RWPE2 (cell line): ENCODE results near the gene GBX2.

Experiments
- ATAC-seq: fragments of 200-7000 bp; cut with Tn5 transposase; 3 replicates; pipeline ENCODE4 v1.9.1; 2021; ENCODE audit warnings: low read depth
- DNase-seq: peaks from one replicate; pipeline ENCODE4 v3.0.0-alpha.2; 2020; ENCODE audit warnings: low spot score
- H3K27ac ChIP-seq: fragments of 450-650 bp; 2 replicates; pipeline ENCODE4 v1.5.1; 2017; ENCODE audit warnings: mild to moderate bottlenecking; ENCODE audit not compliant: poor library complexity, severe bottlenecking
- H3K27me3 ChIP-seq: fragments of 250-450 bp; sonication (Bioruptor Pico); 2 replicates; pipeline ENCODE4 v1.5.1; 2021; ENCODE audit warnings: mild to moderate bottlenecking, moderate library complexity; ENCODE audit not compliant: insufficient read depth, poor library complexity, severe bottlenecking
- H3K36me3 ChIP-seq: fragments of 250-450 bp; sonication (Bioruptor Pico); 2 replicates; pipeline ENCODE4 v1.5.1; 2020; ENCODE audit warnings: low read depth, mild to moderate bottlenecking, moderate library complexity
- H3K4me1 ChIP-seq: fragments of 250-450 bp; sonication (Bioruptor Pico); 2 replicates; pipeline ENCODE4 v1.5.1; 2021; ENCODE audit warnings: mild to moderate bottlenecking, moderate library complexity; ENCODE audit not compliant: insufficient read depth, poor library complexity, severe bottlenecking
- H3K4me3 ChIP-seq: fragments of 250-450 bp; sonication (Bioruptor Pico); 2 replicates; pipeline ENCODE4 v1.5.1; 2021; ENCODE audit warnings: mild to moderate bottlenecking, moderate library complexity; ENCODE audit not compliant: severe bottlenecking
- H3K9me3 ChIP-seq: fragments of 250-450 bp; sonication (Bioruptor Pico); 2 replicates; pipeline ENCODE4 v1.5.1; 2021; ENCODE audit warnings: mild to moderate bottlenecking, moderate library complexity; ENCODE audit not compliant: severe bottlenecking
- TF ChIP-seq, protein P1 (sequence below): fragments of 450-650 bp; IDR thresholded peaks from one replicate; pipeline ENCODE4 v1.5.1; 2017; ENCODE audit warnings: mild to moderate bottlenecking, moderate library complexity; ENCODE audit not compliant: poor library complexity, severe bottlenecking

The GBX2 gene

DNA sequence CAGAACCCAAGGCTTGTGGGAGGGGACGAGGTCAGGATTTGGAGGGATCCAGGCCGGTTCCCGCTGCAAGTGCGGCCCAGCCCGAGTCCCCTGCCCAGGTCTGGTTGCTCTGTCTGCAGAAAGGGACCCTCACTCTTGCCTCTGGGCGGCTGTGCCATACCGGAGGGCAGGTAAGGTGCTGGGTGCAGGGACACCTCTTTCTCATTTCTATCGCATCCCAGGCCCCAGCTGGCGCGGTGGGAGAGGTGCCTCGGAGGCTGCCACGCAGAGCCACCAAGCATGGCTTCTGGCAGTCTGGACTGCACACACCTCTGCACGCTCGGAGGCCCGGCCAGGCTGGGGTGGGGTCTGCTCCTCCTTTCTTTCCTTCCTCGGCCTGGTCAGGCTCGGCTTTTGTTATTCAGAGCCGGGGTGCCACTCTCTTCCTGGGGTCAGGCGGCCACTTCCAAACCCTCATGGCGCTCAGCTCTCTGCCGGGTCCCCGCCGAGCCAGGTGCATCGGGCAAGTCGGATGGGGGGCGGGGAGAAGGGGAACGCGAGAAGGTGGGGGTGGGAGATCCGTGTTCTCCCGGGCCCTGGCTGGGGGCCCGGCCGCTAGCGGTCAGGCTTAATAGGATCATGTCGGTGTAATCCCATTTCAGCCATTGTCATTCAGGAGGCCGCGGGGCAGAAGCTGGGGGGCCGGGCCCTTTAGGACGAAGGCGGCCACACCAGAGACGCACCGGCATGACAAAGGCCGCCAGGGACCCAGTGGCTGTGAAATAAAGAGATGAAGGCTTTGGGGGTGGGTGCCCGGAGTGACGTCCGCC lies 9.0 kb downstream of the GBX2 start:
- ATAC-seq (no peak), DNase-seq (no peak)
- Histone ChIP-seq H3K36me3 (no peaks in the 10 kb centered on the region), H3K4me1 (peaks cover 7% of the 10 kb centered on the region), H3K27me3 (peaks cover 4% of the 10 kb centered on the region), H3K9me3 (no peaks in the 10 kb centered on the region), H3K4me3 (no peak overlapping the region), H3K27ac (no peak overlapping the region)
- TF ChIP-seq, protein P1, sequence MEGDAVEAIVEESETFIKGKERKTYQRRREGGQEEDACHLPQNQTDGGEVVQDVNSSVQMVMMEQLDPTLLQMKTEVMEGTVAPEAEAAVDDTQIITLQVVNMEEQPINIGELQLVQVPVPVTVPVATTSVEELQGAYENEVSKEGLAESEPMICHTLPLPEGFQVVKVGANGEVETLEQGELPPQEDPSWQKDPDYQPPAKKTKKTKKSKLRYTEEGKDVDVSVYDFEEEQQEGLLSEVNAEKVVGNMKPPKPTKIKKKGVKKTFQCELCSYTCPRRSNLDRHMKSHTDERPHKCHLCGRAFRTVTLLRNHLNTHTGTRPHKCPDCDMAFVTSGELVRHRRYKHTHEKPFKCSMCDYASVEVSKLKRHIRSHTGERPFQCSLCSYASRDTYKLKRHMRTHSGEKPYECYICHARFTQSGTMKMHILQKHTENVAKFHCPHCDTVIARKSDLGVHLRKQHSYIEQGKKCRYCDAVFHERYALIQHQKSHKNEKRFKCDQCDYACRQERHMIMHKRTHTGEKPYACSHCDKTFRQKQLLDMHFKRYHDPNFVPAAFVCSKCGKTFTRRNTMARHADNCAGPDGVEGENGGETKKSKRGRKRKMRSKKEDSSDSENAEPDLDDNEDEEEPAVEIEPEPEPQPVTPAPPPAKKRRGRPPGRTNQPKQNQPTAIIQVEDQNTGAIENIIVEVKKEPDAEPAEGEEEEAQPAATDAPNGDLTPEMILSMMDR: no peak

DNA sequence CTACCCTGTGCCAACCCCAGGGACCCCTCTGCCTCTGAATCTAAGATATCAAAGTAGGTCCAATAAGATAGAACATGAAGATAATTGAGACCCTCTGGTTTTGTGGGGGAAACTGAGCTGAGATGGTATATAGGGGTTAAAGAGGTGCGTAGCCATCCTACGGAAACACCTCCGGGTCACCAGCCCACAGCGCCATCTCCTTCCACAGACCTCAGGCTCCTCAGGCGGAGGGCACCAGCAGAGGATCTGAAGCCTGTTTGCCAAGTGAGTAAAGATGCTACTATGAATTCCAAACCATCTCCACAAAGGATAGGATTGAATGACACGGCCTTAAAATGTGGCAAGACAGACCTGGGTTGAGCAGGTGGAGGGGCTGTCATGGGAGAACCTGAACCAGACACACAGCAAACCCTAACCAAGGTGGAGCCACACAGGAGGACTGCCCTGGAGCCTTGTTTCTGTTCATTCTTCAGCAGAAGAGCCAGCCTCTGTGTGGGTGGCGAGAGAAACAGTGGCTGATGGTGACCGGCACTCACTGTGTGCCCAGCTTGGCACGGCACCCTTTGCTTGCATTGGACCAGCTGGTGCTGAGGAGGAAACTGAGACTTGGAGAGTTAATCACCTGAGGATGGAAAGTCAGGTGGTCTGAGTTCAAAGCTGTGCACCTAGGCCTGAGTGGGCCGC lies 10.2 kb downstream of the GBX2 start:
- Histone ChIP-seq H3K4me1 (peaks cover 7% of the 10 kb centered on the region), H3K27ac (no peak overlapping the region), H3K9me3 (no peaks in the 10 kb centered on the region), H3K36me3 (no peaks in the 10 kb centered on the region), H3K4me3 (no peak overlapping the region), H3K27me3 (no peaks in the 10 kb centered on the region)
- DNase-seq (no peak), ATAC-seq (no peak)
- TF ChIP-seq, protein P1: no peak

DNA sequence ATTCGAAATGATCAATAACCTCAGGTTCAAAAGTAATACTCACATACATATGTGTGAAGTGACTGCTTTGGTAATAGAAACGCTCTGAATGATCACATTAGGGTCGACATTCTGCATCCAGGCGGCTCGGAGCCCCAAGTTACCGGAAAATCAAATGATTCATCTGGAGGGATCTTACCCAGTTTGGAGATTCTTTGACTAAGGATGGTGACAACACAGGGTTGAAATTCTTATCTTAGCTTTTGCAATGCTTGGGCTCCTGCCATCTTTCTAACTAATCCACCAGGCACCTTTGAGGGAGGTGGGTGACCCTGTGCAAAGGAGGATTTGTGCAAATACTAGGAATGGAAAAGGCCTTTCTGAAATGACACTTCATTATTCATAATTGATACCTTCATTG lies 10.8 kb downstream of the GBX2 start:
- H3K4me3 ChIP-seq: no peak overlapping the region
- H3K36me3 ChIP-seq: no peaks in the 10 kb centered on the region
- TF ChIP-seq, protein P1: no peak
- no peaks in the 10 kb centered on the region for H3K9me3 ChIP-seq
- no peak for DNase-seq
- H3K27me3 ChIP-seq: no peaks in the 10 kb centered on the region
- H3K4me1 ChIP-seq: peaks cover 6% of the 10 kb centered on the region
- H3K27ac ChIP-seq: no peak overlapping the region
- ATAC-seq: no peak

DNA sequence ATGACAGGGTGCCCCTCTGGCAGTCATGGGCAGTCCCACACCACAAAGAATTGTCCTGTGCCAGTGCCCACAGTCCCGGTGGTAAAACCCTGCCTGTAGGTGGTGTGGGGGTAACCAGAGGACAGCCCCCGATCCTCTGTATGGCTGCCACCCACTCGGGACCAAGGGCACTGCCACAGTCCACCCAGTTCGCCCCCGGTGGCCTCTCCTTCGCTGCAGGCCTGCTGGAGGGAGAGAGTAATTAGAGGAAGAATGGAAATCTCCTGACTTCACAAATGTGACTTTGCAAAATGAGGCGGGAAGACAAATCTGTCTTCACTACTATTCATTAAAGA lies 11.4 kb downstream of the GBX2 start:
- no peak for DNase-seq
- H3K27me3 ChIP-seq: no peaks in the 10 kb centered on the region
- no peak overlapping the region for H3K27ac ChIP-seq

More for the DNA sequence above, 11.4 kb downstream of the GBX2 start:
- Histone ChIP-seq H3K4me3 (no peak overlapping the region), H3K4me1 (peaks cover under 1% of the 10 kb centered on the region), H3K9me3 (no peaks in the 10 kb centered on the region), H3K36me3 (no peaks in the 10 kb centered on the region)
- ATAC-seq: no peak
- TF ChIP-seq, protein P1: no peak
